ENCODE data around the gene MXRA5. TPM values are rescaled to one million over a fixed set of nuclear protein-coding genes. Genes with fewer than 3 reads are reported as not detected.
"Not testable (repeated sequence)": the region's sequence is repeated elsewhere in the genome, so short reads cannot be mapped to it uniquely, and the experiment has no call there.

Gene MXRA5, protein sequence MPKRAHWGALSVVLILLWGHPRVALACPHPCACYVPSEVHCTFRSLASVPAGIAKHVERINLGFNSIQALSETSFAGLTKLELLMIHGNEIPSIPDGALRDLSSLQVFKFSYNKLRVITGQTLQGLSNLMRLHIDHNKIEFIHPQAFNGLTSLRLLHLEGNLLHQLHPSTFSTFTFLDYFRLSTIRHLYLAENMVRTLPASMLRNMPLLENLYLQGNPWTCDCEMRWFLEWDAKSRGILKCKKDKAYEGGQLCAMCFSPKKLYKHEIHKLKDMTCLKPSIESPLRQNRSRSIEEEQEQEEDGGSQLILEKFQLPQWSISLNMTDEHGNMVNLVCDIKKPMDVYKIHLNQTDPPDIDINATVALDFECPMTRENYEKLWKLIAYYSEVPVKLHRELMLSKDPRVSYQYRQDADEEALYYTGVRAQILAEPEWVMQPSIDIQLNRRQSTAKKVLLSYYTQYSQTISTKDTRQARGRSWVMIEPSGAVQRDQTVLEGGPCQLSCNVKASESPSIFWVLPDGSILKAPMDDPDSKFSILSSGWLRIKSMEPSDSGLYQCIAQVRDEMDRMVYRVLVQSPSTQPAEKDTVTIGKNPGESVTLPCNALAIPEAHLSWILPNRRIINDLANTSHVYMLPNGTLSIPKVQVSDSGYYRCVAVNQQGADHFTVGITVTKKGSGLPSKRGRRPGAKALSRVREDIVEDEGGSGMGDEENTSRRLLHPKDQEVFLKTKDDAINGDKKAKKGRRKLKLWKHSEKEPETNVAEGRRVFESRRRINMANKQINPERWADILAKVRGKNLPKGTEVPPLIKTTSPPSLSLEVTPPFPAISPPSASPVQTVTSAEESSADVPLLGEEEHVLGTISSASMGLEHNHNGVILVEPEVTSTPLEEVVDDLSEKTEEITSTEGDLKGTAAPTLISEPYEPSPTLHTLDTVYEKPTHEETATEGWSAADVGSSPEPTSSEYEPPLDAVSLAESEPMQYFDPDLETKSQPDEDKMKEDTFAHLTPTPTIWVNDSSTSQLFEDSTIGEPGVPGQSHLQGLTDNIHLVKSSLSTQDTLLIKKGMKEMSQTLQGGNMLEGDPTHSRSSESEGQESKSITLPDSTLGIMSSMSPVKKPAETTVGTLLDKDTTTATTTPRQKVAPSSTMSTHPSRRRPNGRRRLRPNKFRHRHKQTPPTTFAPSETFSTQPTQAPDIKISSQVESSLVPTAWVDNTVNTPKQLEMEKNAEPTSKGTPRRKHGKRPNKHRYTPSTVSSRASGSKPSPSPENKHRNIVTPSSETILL (N-terminal part only)
- 1 to 10 TPM; 1.9 to 4.6 TPM for total RNA-seq
- long read RNA-seq, partial matches to known transcripts = 1 of 3 reads
- long read RNA-seq, other reads (novel, unspliced or antisense) = 2 of 3 reads

DNA sequence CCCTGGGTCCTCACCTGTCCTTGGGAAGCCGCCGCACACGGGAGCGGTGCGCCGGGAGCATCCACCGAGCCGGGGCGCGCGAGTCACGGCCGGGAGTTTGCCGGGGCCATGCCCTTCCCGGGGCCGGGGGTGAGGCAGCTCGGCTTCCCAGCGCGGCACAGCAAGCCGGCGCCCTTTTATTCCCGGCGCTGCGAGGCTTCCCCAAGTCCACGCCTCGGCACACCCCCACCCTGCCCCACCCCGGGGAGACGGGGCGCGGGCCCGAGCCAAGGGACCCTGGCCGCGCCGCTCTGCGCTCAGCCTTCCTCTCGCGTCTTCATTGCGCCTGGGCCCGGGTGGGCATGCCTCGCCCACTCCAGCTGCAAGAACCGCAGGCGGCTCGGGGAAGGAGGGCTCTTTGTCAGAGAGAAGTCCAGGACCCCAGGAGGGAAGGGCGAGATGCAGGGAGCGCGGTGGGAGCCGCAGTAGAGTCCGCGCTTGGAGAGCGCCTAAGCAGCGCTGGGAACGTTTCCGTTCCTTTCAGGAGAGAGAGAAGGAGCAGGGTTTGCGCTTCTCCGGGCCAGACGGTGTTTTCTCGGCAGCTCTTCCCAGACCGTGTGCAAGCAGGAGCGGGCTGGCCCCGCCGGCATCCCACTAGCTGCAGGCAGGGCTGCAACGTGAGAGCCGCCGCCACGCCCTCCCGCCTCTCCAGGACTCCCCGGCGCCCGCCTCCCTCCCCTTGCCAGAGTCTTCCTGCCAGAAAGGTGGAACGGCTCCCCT, at the start of gene MXRA5:
Gene MXRA5 (minus strand): TSS at position 152 of the 759 bp plus-strand sequence. CDS start 2,819 bp downstream, outside the sequence.
- intact Hi-C loops (cut with DNase I, micrococcal nuclease) = no loop called here
- no peak for DNase-seq
- no peak for ATAC-seq

DNA sequence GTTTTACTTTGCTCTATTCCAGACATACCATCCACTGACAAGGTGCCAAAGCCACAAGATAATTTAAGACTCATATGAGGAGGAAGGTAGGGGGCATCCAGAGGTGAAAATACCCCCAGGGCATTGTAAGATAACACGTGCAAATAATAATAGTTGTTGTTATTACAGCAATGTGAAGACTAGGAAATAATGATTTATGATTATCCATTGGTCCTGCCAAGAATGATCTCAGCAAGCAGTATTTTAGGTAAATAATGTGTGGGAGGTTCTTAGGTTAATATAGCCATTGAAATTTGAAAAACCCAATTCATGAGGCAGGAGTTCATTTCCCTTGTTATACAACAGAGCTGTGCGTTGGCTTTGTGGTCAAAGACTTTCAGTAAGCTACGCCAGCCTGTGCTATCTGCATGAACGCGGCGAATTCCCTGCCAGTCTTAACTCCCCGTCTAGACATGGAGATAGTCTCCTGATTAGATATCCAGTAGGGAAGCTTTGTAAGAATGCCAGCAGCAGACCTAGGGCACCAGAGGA, 47.2 kb upstream of the MXRA5 start:
- ATAC-seq (no peak), DNase-seq (no peak)
- intact Hi-C loops (cut with DNase I, micrococcal nuclease) = no loop called here

DNA sequence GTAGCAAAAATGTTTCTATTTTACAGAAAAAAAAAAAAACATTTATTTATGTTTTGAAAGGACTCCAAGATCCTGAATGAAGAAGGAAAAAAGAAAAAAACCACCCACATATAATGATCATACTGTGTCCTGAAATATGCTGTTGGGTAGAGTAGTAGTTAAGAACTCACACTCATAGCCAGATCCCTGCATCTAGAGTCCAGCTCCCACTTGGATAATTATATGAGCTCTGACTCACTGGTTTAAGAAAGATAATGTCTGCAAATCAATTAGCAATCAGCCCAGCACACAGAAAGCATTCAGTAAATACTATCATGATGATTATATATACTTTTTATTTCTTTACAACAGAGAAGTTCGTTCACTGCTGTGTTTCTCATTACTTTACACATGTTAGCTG, 46.7 kb upstream of the MXRA5 start:
- DNase-seq = no peak
- intact Hi-C loops (cut with DNase I, micrococcal nuclease) = no loop called here
- ATAC-seq = no peak

DNA sequence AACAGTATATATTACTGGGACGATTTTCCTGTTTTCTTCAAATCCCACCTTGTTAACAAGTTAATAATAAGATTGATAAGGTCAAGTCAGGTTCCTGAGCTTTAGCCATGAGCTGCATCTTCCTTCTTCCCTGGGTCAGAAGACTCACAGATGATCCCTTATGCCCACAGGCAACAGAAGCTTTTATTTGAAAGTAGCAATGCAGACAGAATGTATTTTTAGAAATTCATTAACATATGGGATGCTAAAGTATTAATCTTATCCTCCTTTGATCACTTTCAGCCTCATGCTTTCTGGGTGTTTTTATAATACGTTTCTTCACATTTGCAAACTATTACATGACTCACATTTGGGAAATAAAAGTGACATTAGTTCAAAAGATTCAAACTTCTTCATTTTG, 42.0 kb upstream of the MXRA5 start:
- intact Hi-C loops (cut with DNase I, micrococcal nuclease) = no loop called here
- DNase-seq (no peak), ATAC-seq (no peak)

DNA sequence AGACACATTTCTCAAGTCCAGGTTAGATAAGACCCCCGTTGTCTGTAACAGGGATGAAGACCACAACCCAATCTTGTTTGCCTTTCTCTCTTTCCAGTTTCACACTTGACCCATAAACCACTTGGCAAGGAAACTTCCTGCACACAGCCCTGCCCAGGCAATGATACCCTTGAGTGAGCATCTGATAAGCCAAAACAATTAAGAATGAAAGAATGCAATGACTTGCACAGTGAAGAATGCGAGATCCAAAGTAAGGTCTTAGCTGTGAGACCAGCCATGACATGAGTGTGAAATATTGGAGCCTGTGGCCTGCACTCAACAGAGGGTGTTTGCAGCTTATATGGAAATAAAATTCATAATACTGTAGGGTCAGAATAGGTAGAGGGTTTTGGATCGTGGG, 37.9 kb upstream of the MXRA5 start:
- no peak for ATAC-seq
- intact Hi-C loops (cut with DNase I, micrococcal nuclease) = no loop called here

DNA sequence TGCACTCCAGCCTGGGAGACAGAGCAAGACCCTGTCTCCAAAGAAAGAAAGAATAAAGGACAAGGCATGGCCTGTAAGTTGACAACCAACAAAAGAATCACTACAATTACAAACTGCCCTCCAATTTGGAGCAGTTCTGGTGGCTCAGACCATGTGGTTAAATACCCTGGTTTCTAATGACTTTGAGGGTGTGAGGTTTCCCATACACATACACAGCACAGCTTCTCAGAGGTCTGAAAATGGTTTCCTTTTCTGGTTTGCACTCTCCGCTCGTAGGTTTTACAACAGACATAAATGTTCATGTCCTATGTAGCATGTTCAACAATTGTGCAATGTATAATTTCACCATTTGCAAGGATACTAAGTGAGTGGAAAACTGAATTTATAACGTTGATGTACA, 34.2 kb upstream of the MXRA5 start:
- DNase-seq = no peak
- intact Hi-C loops (cut with DNase I, micrococcal nuclease) = no loop called here
- ATAC-seq = no peak

More for the DNA sequence above, 37.9 kb upstream of the MXRA5 start:
- no peak for DNase-seq

DNA sequence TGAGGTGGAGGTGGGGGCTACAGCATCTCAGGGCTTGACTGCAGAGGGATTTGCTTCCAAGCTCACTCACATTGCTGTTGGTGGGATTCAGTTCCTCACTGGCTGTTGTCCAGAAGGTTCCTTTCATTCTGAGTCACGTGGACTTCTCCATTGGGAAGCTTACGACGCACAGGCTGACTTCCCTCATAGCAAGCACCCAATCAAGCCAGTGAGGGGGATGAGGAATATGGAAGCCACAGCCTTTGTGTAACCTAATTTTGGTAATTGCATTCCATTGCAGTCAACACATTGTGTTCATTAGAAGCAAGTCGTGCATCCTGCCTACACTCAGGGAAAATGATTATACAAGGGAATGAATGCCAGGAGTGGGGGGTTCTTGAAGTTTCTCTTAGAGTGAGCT, 32.7 kb upstream of the MXRA5 start:
- DNase-seq (no peak), ATAC-seq (no peak)
- intact Hi-C loops (cut with DNase I, micrococcal nuclease) = no loop called here

DNA sequence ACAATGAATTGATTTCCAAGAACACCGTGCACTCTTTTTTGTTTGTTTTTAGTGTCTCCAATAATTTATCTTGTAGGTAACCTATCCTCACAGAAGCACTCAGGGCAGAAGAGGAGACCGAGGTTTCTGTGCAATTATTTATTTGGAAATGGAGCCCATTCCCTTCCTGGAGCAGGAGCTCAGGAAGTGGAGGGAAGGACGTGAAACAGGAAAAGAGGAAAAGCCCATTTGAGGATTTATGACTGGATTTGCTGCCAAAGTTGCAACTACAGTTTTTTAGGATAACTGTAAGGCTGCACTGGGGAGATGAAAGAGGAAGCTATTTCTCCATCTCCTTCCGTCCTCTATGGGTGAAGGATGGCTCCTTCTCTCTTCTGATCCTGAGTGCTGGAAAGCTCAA, 31.7 kb upstream of the MXRA5 start:
- ATAC-seq = no peak
- intact Hi-C loops (cut with DNase I, micrococcal nuclease) = no loop called here
- DNase-seq = no peak

DNA sequence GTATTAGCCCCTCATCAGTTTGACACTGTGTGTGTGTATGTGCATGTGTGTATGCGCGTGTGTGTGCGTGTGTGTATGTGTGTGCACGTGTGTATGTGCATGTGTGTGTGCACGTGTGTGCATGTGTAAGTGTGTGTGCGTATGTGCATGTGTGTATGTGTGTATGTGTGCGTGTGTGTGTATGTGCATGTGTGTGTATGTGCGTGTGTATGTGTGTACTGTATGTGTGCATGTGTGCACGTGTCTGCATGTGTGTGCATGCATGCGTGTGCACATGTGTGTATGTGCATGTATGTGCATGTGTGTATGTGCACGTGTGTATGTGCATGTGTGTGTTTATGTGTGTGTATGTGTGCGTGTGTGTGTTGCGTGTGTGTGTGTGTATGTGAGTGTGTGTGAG, 31.1 kb upstream of the MXRA5 start:
- ATAC-seq = no peak
- intact Hi-C loops (cut with DNase I, micrococcal nuclease) = no loop called here
- no peak for DNase-seq

DNA sequence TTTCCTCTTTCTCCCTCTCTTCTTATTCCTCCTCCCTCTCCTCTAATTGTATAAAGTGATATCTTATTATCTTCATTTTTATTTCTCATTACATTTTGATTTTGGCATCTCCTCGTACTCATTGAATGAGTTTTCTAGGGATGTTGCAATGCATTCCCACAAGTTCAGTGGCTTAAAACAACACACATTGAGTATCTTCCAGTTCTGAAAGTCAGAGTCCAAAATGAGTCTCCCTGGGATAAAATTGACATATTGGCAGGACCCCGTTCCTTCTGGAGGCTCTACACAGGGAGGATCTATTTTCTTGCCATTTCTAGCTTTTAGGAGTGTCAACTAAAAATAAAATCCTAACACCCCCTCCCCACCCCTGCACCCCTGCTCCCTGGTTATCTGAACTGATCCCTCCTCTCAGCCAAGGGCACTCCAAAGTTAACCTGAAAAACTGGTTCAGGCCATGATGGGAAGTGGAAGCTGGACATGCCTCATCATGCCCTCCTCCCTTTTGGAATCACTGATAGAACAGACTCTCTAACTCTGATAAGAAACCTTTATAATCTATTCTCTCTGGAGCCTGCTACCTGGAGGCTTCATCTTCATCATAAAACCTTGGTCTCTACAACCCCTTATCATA, 29.5 kb upstream of the MXRA5 start:
- intact Hi-C loops (cut with DNase I, micrococcal nuclease); DNase-seq: not testable (repeated sequence)

DNA sequence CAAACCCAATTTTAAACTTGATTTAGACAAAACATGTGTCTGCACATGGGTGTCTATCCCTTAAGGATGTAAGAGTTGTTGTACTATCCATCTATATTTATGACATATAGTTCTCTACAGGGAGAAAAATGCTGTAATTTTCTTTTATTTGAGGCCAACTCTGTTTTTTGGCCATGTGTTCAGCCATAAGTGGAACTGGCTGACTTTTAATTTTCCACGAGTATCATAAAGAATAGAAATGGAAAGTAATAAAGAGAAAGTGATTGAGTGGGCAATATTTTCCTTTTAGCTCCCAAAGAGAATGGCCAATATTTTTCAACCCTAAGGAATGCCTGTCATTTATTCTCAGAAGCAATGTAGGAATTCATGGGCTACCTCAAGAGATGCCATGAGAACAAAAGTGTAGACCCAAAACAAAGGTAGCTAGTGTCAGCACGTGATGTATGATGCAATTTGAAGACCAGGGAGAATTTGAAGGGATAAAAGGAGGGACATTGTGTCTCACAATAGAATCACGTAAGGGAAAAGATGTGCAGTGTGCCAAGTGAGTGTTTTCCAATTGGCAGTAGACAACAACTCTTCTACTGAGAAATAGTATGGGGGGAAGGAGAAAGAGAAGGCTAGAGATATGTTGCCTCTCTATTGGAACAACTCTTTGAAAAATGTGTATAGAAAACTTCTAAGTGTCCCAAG, 27.8 kb upstream of the MXRA5 start:
- intact Hi-C loops (cut with DNase I, micrococcal nuclease) = no loop called here
- no peak for ATAC-seq

More for the DNA sequence above, 29.5 kb upstream of the MXRA5 start:
- not testable (repeated sequence) for ATAC-seq

DNA sequence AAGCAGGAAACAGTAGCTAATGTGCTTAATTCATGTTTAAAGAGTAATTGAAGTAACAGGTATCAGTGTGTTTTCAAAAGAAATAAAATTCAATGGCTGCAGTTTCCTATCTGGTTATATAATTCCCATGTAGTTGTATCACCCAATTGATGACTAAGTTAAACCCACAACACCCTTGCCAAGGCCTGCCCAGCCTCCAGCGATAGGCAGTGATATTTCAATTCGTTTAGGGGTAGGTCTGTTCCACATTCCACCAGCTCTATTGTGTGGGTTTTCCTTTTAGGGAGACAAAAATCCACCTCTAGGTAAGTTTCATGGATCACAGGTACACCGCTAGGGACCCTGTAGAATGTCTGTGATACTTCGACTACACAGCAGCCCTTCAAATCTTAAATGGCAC, 24.7 kb upstream of the MXRA5 start:
- no peak for ATAC-seq
- DNase-seq = no peak
- intact Hi-C loops (cut with DNase I, micrococcal nuclease) = no loop called here

More for the DNA sequence above, 27.8 kb upstream of the MXRA5 start:
- no peak for DNase-seq

DNA sequence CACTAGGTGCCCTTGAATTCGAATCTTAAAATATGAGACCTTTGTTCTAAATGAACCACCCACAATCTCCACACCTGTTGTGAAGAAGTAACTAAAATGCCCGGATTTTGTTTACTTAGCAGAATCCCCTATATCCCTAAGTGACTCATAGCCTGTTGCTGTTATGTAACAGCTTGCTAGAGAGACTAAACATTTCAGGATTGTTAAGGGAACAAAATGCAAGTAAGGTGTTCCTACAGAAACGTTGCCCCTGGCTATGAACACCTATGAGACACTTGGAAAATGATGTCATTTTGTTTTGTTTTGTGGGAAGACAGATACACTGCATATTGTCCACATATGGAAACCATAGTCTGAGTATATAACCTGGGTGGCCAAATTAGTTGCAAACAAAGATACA, 24.2 kb upstream of the MXRA5 start:
- ATAC-seq = no peak
- intact Hi-C loops (cut with DNase I, micrococcal nuclease) = no loop called here

DNA sequence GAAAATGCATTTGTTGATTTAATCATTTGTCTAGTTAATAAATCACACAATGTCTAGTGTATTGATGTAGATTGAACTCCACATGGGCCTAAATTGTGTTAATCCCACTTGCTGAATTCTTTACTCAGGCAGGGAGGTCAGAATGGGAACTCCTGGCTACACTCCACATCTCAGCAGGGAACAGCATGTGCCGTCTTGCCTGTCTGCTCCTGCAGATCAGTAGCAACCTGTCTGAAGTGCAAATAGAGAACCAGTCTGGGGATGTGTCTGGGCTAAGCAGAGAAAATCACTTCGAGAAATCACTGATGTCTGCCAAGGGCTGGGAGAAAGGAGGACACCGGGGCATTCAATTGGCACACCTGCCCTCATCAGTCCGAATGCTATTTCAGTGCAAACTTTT, 16.5 kb upstream of the MXRA5 start:
- no peak for DNase-seq
- no peak for ATAC-seq
- intact Hi-C loops (cut with DNase I, micrococcal nuclease) = no loop called here

More for the DNA sequence above, 24.2 kb upstream of the MXRA5 start:
- no peak for DNase-seq

DNA sequence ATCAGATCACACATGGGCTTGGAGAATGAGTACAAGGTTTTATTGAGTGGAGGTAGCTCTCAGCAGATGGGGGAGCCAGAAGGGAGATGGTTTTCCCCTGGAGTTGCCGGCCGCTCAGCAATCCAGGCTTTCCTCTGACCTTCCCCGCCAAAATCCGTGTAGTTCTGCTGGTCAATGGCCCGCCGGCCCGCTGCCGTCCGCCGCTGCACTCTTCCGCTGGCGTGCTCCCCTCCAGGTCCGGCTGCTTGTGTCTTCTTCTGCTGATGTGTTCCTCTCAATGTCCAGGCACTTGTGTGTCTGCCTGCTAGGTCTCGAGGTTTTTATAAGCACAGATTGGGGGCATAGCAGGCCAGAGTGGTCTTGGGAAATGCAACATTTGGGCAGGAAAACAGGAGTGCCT, 14.4 kb upstream of the MXRA5 start:
- intact Hi-C loops (cut with DNase I, micrococcal nuclease) = no loop called here
- ATAC-seq (no peak), DNase-seq (no peak)

DNA sequence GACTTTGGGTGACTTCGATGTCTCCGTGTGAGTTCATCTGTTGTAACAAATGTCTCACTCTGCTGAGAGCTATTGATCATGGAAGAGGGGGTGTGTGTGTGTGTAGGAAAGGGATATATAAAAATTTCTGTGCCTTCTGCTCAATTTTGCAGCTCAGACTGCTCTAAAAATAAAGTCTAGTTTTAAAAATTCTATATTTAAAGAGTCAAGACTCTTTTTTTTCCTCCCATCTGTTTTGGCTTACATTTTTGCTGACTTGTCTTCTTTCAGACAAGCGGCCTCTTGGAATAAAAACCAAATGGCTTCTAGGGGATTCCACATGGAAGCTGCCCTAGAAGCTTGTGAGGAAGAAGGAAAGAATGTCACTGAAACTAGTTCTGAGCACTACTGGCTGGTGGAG, 6.3 kb upstream of the MXRA5 start:
- DNase-seq; ATAC-seq; intact Hi-C loops (cut with DNase I, micrococcal nuclease): not testable (repeated sequence)

DNA sequence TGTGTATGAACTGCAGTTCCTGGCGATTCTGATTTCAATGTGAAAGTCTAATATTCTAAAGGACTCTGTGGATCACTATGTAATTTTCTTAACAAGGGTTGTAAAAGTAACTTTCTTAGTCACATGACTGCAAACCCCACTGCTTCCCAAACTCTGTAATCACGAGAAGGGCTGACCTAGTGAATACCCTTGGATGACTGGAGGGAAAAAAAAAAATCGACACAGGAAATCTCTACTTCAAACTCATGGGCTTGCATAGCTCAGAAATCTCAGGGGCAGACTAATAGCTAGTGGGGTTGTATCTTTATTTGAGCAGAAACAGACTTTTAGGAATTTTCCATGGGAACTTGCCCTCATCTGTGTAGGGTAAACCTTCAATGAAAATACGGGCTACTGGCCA, 4.8 kb upstream of the MXRA5 start:
- ATAC-seq (no peak), DNase-seq (no peak)
- intact Hi-C loops (cut with DNase I, micrococcal nuclease) = no loop called here
